ENCODE results near the gene LAMA4.

The LAMA4 gene

GRCh38 chr6:112289038-112289566, 34.7 kb upstream of the LAMA4 start:
- Histone ChIP-seq H3K4me3 (ENCODE audit: low read length in 2 of 2) (no peak overlapping the region), H3K9me3 (ENCODE audit: control insufficient read depth in 2 of 2, low read length in 2 of 2) (no peaks in the 10 kb centered on the region), H3K27me3 (ENCODE audit: control insufficient read depth in 1 of 2, insufficient read depth in 2 of 2, low read length in 2 of 2) (no peaks in the 10 kb centered on the region), H3K9ac (ENCODE audit: low read length in 2 of 2) (peak overlapping the region; percentile 23 to 42), H3K36me3 (ENCODE audit: control insufficient read depth in 2 of 2, insufficient read depth in 2 of 2, low read length in 2 of 2) (no peaks in the 10 kb centered on the region), H3K4me1 (ENCODE audit: control insufficient read depth, insufficient read depth, low read length) (peaks cover 21% of the 10 kb centered on the region), H3K27ac (ENCODE audit: low read length) (peak overlapping the region; percentile 69)

DNA sequence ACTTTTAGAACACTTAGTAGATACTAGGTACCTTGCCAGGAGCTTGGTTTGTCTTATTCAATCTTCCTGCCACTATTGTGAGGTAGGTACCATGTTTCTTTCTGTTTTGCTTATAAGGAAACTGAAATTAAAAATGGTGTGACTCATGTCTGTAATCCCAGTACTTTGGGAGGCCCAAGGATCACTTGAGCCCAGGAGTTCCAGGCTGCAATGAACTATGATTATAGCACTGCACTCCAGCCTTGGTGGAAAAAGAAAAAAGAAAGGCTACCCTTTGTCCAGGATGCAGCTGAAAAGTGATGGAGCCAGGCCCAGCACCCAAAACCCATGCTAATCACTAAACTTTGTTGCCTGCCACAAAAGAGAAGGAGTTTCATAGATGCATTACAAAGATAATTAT, 34.1 kb upstream of the LAMA4 start:
- no peak overlapping the region for H3K9ac ChIP-seq (ENCODE audit: low read length in 2 of 2)
- no peak overlapping the region for H3K4me3 ChIP-seq (ENCODE audit: low read length in 2 of 2)
- no peaks in the 10 kb centered on the region for H3K36me3 ChIP-seq (ENCODE audit: control insufficient read depth in 2 of 2, insufficient read depth in 2 of 2, low read length in 2 of 2)
- H3K27ac ChIP-seq (ENCODE audit: low read length): peak overlapping the region; percentile 26
- H3K27me3 ChIP-seq (ENCODE audit: control insufficient read depth in 1 of 2, insufficient read depth in 2 of 2, low read length in 2 of 2): no peaks in the 10 kb centered on the region
- no peaks in the 10 kb centered on the region for H3K9me3 ChIP-seq (ENCODE audit: control insufficient read depth in 2 of 2, low read length in 2 of 2)
- peaks cover 21% of the 10 kb centered on the region for H3K4me1 ChIP-seq (ENCODE audit: control insufficient read depth, insufficient read depth, low read length)

GRCh38 chr6:112287577-112288225, 33.3 kb upstream of the LAMA4 start:
- Histone ChIP-seq H3K4me3 (ENCODE audit: low read length in 2 of 2) (no peak overlapping the region), H3K9ac (ENCODE audit: low read length in 2 of 2) (no peak overlapping the region), H3K27ac (ENCODE audit: low read length) (no peak overlapping the region), H3K9me3 (ENCODE audit: control insufficient read depth in 2 of 2, low read length in 2 of 2) (no peaks in the 10 kb centered on the region), H3K36me3 (ENCODE audit: control insufficient read depth in 2 of 2, insufficient read depth in 2 of 2, low read length in 2 of 2) (no peaks in the 10 kb centered on the region), H3K27me3 (ENCODE audit: control insufficient read depth in 1 of 2, insufficient read depth in 2 of 2, low read length in 2 of 2) (no peaks in the 10 kb centered on the region), H3K4me1 (ENCODE audit: control insufficient read depth, insufficient read depth, low read length) (peaks cover 21% of the 10 kb centered on the region)

DNA sequence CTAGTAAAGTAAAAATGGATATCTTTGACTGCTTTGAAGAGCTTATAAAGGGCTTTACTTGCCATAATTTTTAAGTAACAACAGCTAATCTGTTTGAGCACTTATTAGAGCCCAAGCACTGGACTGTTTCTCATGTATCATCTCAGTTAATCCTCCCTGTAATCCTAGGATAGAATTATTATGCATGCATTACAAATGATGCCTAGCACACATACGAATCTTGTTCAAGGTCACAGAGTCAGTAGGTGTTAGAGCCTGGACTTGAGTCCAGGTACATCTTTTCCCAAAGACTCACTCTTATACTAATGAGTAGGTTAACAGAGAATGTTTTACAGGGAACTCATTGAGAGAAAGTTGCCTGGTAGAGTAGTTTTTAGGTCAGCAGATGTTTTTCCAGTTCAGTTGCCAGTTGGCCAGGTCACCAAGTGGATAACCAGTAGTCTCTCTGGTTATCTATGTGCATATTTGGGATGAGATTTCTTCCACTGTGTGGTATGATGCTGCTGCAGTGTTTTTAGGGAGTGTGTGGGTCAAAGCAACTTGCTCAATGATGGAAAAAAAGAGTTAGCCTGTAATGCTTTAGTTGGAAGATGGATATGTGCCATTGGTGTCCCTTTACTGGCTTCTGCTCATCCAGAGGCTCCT, 32.3 kb upstream of the LAMA4 start:
- Histone ChIP-seq H3K9me3 (ENCODE audit: control insufficient read depth in 2 of 2, low read length in 2 of 2) (no peaks in the 10 kb centered on the region), H3K27me3 (ENCODE audit: control insufficient read depth in 1 of 2, insufficient read depth in 2 of 2, low read length in 2 of 2) (no peaks in the 10 kb centered on the region), H3K4me1 (ENCODE audit: control insufficient read depth, insufficient read depth, low read length) (peaks cover 31% of the 10 kb centered on the region), H3K27ac (ENCODE audit: low read length) (no peak overlapping the region), H3K36me3 (ENCODE audit: control insufficient read depth in 2 of 2, insufficient read depth in 2 of 2, low read length in 2 of 2) (no peaks in the 10 kb centered on the region), H3K4me3 (ENCODE audit: low read length in 2 of 2) (no peak overlapping the region), H3K9ac (ENCODE audit: low read length in 2 of 2) (no peak overlapping the region)

DNA sequence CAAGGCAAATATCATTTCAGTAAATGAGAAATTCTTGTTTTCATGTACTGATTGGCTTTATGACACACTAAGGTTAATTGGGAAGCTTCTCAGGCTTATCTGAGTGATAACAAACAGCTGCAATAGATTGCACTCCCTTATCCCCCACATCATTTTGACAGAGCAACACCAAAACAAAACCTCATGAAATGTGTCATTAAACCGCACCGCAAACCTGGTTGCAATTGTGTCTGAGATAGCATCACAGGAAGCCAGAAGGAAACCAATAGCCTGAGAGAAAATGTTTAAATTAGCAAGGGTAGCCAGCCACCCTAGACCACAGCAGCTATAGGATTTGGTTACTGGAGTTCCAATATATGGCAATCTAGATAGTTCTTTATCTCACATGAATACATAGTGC, 31.6 kb upstream of the LAMA4 start:
- Histone ChIP-seq H3K27ac (ENCODE audit: low read length) (no peak overlapping the region), H3K4me1 (ENCODE audit: control insufficient read depth, insufficient read depth, low read length) (peaks cover 34% of the 10 kb centered on the region), H3K9me3 (ENCODE audit: control insufficient read depth in 2 of 2, low read length in 2 of 2) (no peaks in the 10 kb centered on the region), H3K36me3 (ENCODE audit: control insufficient read depth in 2 of 2, insufficient read depth in 2 of 2, low read length in 2 of 2) (no peaks in the 10 kb centered on the region), H3K4me3 (ENCODE audit: low read length in 2 of 2) (no peak overlapping the region), H3K27me3 (ENCODE audit: control insufficient read depth in 1 of 2, insufficient read depth in 2 of 2, low read length in 2 of 2) (no peaks in the 10 kb centered on the region), H3K9ac (ENCODE audit: low read length in 2 of 2) (no peak overlapping the region)

DNA sequence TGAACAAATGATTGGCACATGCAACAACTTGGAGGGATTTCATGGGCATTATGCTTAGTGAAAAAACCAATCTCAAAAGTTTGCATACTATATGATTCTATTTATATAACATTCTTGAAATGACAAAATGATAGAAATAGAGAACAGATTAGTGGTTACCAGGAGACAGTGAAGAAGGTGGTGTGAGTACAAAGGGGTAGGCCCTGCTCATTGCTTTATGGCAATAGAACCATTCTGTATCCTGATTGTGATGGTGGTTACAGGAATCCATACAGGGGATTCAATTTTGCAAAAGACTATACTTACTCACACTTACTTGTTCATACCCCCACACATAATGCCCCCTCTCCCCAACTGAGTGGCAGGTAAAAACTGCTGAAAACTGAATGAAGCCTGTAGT, 30.2 kb upstream of the LAMA4 start:
- H3K4me3 ChIP-seq (ENCODE audit: low read length in 2 of 2): no peak overlapping the region
- no peak overlapping the region for H3K9ac ChIP-seq (ENCODE audit: low read length in 2 of 2)
- no peaks in the 10 kb centered on the region for H3K9me3 ChIP-seq (ENCODE audit: control insufficient read depth in 2 of 2, low read length in 2 of 2)
- H3K27me3 ChIP-seq (ENCODE audit: control insufficient read depth in 1 of 2, insufficient read depth in 2 of 2, low read length in 2 of 2): no peaks in the 10 kb centered on the region
- peaks cover 44% of the 10 kb centered on the region for H3K4me1 ChIP-seq (ENCODE audit: control insufficient read depth, insufficient read depth, low read length)
- H3K27ac ChIP-seq (ENCODE audit: low read length): no peak overlapping the region
- no peaks in the 10 kb centered on the region for H3K36me3 ChIP-seq (ENCODE audit: control insufficient read depth in 2 of 2, insufficient read depth in 2 of 2, low read length in 2 of 2)

DNA sequence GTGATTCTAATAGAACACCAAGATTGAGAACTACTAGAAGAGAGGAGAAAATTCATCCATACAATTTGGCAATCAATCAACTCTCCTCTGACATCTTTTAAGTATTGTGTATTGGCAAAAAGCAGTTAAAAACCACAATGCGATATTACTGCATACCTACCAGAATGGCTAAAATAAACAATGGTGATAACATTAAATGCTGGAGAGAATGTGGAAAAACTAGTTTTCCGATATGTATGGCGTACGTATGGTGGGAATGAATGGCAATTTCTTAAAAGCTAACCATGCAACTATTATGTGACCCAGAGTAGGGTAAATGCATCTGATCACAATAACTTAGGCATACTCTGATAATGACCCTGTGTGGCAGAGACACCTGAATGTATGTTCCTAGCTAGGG, 29.3 kb upstream of the LAMA4 start:
- no peaks in the 10 kb centered on the region for H3K9me3 ChIP-seq (ENCODE audit: control insufficient read depth in 2 of 2, low read length in 2 of 2)
- no peak overlapping the region for H3K9ac ChIP-seq (ENCODE audit: low read length in 2 of 2)
- H3K36me3 ChIP-seq (ENCODE audit: control insufficient read depth in 2 of 2, insufficient read depth in 2 of 2, low read length in 2 of 2): no peaks in the 10 kb centered on the region
- H3K27ac ChIP-seq (ENCODE audit: low read length): no peak overlapping the region
- no peaks in the 10 kb centered on the region for H3K27me3 ChIP-seq (ENCODE audit: control insufficient read depth in 1 of 2, insufficient read depth in 2 of 2, low read length in 2 of 2)
- H3K4me3 ChIP-seq (ENCODE audit: low read length in 2 of 2): no peak overlapping the region
- H3K4me1 ChIP-seq (ENCODE audit: control insufficient read depth, insufficient read depth, low read length): peaks cover 42% of the 10 kb centered on the region

DNA sequence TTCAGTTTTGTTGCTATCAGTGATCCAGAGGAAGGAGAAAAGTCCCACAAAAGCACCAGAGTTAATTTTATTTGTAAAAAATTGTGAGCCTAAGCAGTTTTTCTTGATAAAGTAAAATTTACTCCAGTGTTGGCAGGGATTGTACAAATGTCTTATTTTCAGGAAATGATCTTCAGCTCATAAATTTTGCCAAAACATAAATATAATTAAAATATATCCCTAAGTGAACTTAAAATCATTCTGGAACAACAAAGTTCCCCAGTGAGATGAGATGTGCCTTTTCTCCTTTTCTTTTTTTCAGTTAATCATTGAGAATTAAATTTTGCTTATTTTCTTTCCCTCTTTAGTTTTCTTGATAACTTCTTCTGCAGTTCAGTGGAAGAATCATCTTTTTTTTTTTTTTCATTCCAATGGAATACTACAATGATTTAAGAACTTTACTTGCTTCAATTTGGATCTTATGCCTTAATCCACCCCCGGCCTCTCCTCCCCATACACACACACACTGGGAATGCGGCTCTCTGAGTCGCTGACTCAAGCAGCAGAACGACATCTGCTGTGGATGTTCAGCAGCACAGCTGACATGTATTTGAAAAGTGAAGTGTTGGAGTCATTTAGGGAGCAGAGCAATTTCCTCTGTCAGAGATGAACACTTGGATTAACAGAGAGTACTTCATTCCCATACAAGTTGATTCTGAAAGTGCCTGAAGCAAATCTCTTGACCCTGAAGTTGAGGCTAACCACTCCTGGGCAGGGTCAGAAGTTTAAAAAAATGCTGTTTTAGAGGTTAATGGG, 27.7 kb upstream of the LAMA4 start:
- Histone ChIP-seq H3K27ac (ENCODE audit: low read length) (peak overlapping the region; percentile 37), H3K9ac (ENCODE audit: low read length in 2 of 2) (peak overlapping the region in 1 of 2 donors; percentile 30), H3K4me3 (ENCODE audit: low read length in 2 of 2) (peak overlapping the region in 1 of 2 donors; percentile 47), H3K27me3 (ENCODE audit: control insufficient read depth in 1 of 2, insufficient read depth in 2 of 2, low read length in 2 of 2) (no peaks in the 10 kb centered on the region), H3K4me1 (ENCODE audit: control insufficient read depth, insufficient read depth, low read length) (peaks cover 33% of the 10 kb centered on the region), H3K9me3 (ENCODE audit: control insufficient read depth in 2 of 2, low read length in 2 of 2) (no peaks in the 10 kb centered on the region), H3K36me3 (ENCODE audit: control insufficient read depth in 2 of 2, insufficient read depth in 2 of 2, low read length in 2 of 2) (no peaks in the 10 kb centered on the region)

DNA sequence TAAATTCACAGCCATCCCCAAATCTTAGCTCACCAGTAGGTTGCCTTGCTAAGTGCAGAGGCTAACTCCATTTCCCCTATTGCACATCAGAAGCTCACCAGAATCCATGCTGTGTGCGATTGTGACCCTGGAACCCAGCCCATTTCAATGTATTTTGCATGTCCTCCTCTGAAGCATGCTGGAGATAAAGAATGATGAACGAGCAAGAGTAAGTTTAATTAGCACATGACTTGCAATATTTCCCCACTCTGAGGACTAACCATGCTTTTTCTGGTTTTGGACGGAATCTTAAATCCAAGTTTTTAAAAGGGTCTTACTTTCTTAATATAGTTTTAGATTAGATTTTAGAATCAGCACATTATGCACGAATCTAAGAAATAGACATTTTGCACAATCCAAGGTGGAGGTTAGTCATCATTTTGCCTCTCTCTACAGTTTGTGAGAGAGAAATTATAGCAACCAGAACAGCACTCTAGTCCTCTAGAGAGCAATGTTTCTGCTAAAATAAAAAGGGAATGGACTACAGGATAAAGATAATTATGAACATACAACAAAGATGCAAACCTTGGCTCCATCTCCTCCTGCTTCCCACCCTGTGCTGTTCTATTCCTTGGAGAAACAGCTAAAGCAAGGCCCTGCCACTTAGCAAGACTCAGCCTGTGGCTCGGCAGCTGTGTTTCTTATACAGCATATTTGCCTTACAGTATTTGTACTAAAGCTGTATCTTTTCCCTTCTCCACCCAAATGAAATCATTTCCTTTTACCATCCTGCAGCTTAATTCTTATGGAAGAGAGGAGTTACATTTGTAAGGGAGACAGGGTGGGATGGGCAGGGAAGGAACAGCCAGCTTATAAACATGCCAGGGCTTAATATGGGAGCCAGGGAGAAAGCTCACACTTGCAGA, 24.9 kb upstream of the LAMA4 start:
- Histone ChIP-seq H3K9ac (ENCODE audit: low read length in 2 of 2) (peak overlapping the region in 1 of 2 donors; percentile 42), H3K36me3 (ENCODE audit: control insufficient read depth in 2 of 2, insufficient read depth in 2 of 2, low read length in 2 of 2) (no peaks in the 10 kb centered on the region), H3K27me3 (ENCODE audit: control insufficient read depth in 1 of 2, insufficient read depth in 2 of 2, low read length in 2 of 2) (no peaks in the 10 kb centered on the region), H3K27ac (ENCODE audit: low read length) (peak overlapping the region; percentile 47), H3K9me3 (ENCODE audit: control insufficient read depth in 2 of 2, low read length in 2 of 2) (no peaks in the 10 kb centered on the region), H3K4me3 (ENCODE audit: low read length in 2 of 2) (peak overlapping the region; percentile 16 to 21), H3K4me1 (ENCODE audit: control insufficient read depth, insufficient read depth, low read length) (peaks cover 33% of the 10 kb centered on the region)

- H3K9ac ChIP-seq (ENCODE audit: low read length in 2 of 2): no peak overlapping the region
- no peaks in the 10 kb centered on the region for H3K36me3 ChIP-seq (ENCODE audit: control insufficient read depth in 2 of 2, insufficient read depth in 2 of 2, low read length in 2 of 2)
- H3K4me1 ChIP-seq (ENCODE audit: control insufficient read depth, insufficient read depth, low read length): peaks cover 17% of the 10 kb centered on the region
- H3K9me3 ChIP-seq (ENCODE audit: control insufficient read depth in 2 of 2, low read length in 2 of 2): no peaks in the 10 kb centered on the region
- H3K27ac ChIP-seq (ENCODE audit: low read length): no peak overlapping the region
- H3K4me3 ChIP-seq (ENCODE audit: low read length in 2 of 2): no peak overlapping the region
- no peaks in the 10 kb centered on the region for H3K27me3 ChIP-seq (ENCODE audit: control insufficient read depth in 1 of 2, insufficient read depth in 2 of 2, low read length in 2 of 2)
These were observed 21.0 kb upstream of the LAMA4 start for GRCh38 chr6:112275365-112275764.
